Measurements from ENCODE around the gene LUZP2.

DNA sequence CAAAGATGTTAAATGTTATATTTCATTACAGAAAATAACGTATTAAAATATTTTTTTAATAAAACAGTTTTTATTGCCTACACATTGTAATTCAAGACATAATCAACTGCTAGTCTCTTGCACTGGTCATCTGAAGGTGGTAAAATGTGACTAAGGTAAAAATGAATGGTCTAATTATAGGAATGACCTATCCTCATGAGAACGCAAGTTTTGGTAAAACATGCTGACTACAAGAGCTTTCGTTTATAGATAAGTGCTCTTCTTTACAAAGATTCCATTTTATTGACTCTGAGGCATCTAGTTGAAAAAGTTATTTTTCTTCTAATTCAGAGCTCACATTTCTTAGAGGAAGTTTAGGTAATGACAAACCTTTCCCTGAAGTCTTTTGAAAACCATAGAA lies 27.3 kb downstream of the LUZP2 start:
- TF ChIP-seq MEF2A (IDR thresholded peaks at IDR 0.05; ENCODE audit: borderline replicate concordance, low read depth), result no peak
- TF ChIP-seq, protein P1, sequence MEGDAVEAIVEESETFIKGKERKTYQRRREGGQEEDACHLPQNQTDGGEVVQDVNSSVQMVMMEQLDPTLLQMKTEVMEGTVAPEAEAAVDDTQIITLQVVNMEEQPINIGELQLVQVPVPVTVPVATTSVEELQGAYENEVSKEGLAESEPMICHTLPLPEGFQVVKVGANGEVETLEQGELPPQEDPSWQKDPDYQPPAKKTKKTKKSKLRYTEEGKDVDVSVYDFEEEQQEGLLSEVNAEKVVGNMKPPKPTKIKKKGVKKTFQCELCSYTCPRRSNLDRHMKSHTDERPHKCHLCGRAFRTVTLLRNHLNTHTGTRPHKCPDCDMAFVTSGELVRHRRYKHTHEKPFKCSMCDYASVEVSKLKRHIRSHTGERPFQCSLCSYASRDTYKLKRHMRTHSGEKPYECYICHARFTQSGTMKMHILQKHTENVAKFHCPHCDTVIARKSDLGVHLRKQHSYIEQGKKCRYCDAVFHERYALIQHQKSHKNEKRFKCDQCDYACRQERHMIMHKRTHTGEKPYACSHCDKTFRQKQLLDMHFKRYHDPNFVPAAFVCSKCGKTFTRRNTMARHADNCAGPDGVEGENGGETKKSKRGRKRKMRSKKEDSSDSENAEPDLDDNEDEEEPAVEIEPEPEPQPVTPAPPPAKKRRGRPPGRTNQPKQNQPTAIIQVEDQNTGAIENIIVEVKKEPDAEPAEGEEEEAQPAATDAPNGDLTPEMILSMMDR (IDR thresholded peaks at IDR 0.05), result no peak

Data from SK-N-SH (cell line).